ENCODE measurements around the gene CCDC69.

- no peak for TF ChIP-seq CTCF (IDR thresholded peaks at IDR 0.05; ENCODE audit: low read length)
- TF ChIP-seq EZH2 (IDR thresholded peaks at IDR 0.05; ENCODE audit: borderline replicate concordance, low read length) = no peak
These were observed 28.3 kb downstream of the CCDC69 start for GRCh38 chr5:151195622-151196021.

All from OCI-LY1 (cell line).